ENCODE measurements around the gene LMTK3.
"Not testable (repeated sequence)": the region's sequence is repeated elsewhere in the genome, so short reads cannot be mapped to it uniquely, and the experiment has no call there.

The LMTK3 gene

GRCh38 chr19:48488478-48488877 is 23.2 kb downstream of the LMTK3 start:
- not testable (repeated sequence) for DNase-seq (ENCODE audit: low spot score)

GRCh38 chr19:48487948-48488347 is 23.7 kb downstream of the LMTK3 start:
- DNase-seq (ENCODE audit: low spot score): peak; percentile 86

- DNase-seq (ENCODE audit: low spot score): no peak
Measured at GRCh38 chr19:48487544-48487943, 24.1 kb downstream of the LMTK3 start.

GRCh38 chr19:48486706-48487105 is 24.9 kb downstream of the LMTK3 start:
- not testable (repeated sequence) for DNase-seq (ENCODE audit: low spot score)

- no peak for DNase-seq (ENCODE audit: low spot score)
Measured at GRCh38 chr19:48484931-48485612, 26.6 kb downstream of the LMTK3 start.

- DNase-seq (ENCODE audit: low spot score): no peak
Measured at GRCh38 chr19:48484247-48484893, 27.3 kb downstream of the LMTK3 start.

GRCh38 chr19:48483301-48483700 is 28.3 kb downstream of the LMTK3 start:
- DNase-seq (ENCODE audit: low spot score): no peak

GRCh38 chr19:48481846-48482639 is 29.6 kb downstream of the LMTK3 start:
- DNase-seq (ENCODE audit: low spot score): no peak

- no peak for DNase-seq (ENCODE audit: low spot score)
Measured at GRCh38 chr19:48480558-48481500, 30.8 kb downstream of the LMTK3 start.

- no peak for DNase-seq (ENCODE audit: low spot score)
Measured at GRCh38 chr19:48480183-48480557, 31.5 kb downstream of the LMTK3 start.

- no peak for DNase-seq (ENCODE audit: low spot score)
Measured at GRCh38 chr19:48479686-48480085, 31.9 kb downstream of the LMTK3 start.

GRCh38 chr19:48478339-48479256 is 33.0 kb downstream of the LMTK3 start:
- no peak for DNase-seq (ENCODE audit: low spot score)

- no peak for DNase-seq (ENCODE audit: low spot score)
Measured at GRCh38 chr19:48477698-48478338, 33.8 kb downstream of the LMTK3 start.

- DNase-seq (ENCODE audit: low spot score): no peak
Measured at GRCh38 chr19:48477067-48477685, 34.5 kb downstream of the LMTK3 start.

GRCh38 chr19:48476176-48476575 is 35.5 kb downstream of the LMTK3 start:
- no peak for DNase-seq (ENCODE audit: low spot score)

- DNase-seq (ENCODE audit: low spot score): no peak
Measured at GRCh38 chr19:48475369-48476068, 36.1 kb downstream of the LMTK3 start.

- no peak for DNase-seq (ENCODE audit: low spot score)
Measured at GRCh38 chr19:48474084-48474592, 37.5 kb downstream of the LMTK3 start.

- DNase-seq (ENCODE audit: low spot score): no peak
Measured at GRCh38 chr19:48473161-48473966, 38.3 kb downstream of the LMTK3 start.
